NOMO-1 treated with dmso at 0.1 percent for 144 hours (cell line): ENCODE data around the gene RRBP1.

ENCODE experiments used
- DNase-seq: peaks from one replicate; lab custom pipeline; 2025; ENCODE audit not compliant: unreplicated experiment; lab: John Stamatoyannopoulos, UW

RRBP1 gene

DNA sequence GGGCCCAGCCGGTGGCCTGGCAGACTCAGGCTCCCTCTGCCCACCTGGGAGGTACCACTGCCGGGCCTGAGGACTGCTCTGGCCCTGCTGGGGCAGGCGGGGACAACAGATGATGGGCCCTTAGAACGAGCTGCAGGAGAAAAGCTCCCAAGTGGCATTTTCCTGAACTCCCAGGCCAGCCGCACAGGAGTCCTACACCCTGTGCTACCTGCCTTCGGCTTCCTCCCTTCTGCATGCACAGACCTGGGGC lies 70.8 kb downstream of the RRBP1 start:
- DNase-seq: no peak

DNA sequence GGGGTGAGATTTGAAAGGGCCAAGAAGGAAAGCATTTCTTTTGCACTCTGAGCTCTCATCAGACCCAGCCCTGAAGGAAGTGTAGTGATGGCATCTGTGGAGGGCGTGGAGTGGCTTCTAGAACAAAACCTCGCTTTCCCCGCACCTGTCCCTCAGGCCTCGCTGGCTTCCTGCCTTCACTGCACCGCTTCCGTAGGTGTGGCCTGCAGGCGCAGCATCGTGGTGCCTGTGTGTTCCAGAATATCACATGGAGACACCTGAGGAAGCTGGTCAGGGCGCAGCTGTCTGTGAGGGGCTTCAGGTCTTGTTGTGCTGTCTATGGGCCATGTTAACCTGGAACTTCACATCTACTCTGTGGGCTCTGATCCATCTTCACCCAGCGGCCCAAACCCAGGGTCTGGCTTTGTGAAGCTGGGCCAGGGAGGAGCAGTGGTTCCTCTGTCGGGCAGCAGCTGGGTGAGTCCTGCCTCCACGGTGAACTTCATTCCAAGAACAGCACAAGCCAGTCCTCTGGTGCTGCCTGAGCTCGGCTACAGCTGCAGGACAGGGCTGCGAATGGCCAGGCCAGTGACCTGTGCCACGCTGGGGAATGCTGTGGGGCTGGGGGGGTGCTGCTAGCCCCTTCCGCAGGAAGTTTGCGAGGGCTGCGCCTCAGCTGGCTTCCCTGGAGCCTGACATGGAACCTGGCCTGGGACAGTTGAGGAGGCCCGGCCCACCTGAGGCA lies 71.3 kb downstream of the RRBP1 start:
- DNase-seq: no peak

DNA sequence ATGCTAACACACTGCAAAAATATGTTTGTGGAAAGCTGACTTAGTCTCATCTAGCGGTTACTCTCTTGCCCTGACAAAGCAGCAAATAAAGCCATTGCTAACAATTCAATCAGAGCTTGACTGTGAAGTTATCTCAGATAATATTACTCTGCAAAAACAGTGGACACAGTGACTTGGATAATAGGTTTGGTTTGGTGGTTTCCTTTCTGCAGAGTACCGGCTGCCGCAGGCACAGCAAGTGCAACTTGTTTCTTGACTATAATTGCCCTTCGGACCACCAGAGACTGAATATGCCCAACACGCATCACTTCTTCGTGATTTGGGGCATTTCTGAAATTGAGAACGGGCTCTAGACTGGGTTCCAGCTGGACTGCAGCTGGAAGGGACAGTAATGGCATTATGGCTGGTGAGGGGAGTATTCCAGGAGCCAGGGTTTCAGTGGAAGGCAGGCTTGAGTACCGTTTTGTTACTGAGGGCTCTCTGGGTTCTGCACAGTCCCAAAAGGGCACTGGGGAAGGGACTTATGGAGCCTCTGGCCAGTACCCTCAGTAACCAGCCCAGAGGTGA lies 72.1 kb downstream of the RRBP1 start:
- DNase-seq: no peak

DNA sequence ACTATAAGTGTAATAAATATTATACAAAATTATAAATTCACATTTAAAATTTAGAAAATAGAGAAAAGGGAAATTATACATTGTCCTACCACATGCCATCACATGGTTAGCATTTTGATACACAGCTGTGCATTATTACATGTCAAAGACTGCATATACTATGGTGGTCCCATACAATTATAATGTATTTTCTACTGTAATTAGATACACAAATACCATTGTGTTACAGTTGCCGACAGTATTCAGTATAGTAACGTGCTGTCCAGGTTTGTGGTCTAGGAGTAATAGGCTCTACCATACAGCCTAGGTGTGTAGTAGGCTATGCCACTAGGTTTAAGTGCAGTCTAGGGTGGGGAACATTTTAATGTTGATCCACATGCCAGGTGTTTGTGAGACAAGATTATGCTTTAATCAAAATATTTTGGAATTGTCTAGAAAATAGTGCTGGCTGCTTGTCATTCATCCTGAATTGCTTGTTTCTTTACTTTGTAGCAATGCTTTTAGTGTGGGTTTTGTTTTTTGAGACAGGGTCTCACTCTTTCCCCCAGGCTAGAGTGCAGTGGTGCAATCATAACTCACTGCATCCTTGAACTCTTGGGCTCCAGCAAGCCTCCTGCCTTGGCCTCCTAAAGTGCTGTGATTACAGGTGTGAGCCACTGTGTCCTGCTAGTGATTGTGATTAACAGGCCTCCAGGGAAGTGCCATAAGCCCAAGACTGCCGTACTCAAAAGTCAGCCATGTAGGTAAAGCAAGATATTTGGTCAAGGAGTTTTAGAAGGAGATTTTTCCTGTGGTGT lies 73.1 kb downstream of the RRBP1 start:
- DNase-seq: no peak

DNA sequence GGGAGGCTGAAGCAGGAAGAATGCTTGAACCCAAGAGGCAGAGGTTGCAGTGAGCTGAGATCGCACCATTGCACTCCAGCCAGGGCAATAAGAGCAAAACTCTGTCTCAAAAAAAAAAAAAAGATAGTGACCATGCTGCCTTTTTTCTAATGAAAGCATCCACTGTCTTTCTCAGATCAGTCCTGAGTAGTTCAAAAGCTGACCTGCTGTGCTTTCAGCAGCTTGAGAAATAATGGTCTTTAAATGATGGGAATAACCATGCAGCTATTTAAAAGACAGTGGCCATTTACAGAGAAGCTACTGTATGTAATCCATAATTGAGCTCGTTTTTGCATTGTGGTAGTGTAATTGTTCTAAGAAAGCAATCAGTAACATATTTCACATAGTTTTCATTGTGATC lies 76.0 kb downstream of the RRBP1 start:
- DNase-seq: no peak

DNA sequence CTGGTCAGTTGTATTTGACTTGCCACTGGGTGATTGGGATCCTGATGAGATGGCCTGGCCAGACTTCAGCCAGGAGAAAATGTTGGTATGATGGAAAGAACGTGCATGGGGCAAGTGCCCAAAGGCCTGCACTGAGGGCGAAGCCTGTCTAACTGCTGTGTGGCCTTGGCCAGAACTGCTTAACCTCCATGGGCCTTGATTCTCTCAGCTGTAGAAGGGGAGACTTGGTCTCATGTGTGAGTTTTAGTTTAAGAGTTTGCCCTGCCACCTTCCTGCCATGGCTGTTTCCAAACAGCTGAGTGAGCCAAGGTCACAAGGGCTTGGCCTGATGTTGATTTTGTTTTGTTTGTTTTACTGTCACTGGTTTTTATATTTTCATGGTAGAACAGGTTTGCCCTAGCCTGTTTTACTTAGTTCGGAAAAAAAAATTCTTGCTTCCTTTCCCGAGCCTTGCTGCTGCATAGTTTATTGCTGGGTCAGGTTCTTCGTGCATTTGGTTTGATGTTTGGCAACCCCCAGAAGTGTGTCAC lies 76.8 kb downstream of the RRBP1 start:
- no peak for DNase-seq

DNA sequence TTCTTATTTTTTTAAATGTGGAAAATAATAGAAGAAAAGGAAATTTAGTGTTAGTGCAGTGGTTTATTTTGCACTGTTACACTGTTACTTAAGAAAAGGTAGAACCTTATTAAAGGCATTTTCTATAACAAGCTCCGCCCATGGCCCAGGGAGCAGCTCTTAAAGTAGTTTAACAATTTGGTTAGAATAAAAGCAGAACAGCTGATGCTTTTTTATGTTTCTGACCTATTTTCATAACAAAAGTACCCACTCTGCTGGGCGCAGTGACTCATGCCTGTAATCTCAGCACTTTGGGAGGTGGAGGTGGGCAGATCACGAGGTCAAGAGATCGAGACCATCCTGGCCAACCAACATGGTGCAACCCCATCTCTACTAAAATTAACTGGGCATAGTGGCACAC lies 79.5 kb downstream of the RRBP1 start:
- no peak for DNase-seq

DNA sequence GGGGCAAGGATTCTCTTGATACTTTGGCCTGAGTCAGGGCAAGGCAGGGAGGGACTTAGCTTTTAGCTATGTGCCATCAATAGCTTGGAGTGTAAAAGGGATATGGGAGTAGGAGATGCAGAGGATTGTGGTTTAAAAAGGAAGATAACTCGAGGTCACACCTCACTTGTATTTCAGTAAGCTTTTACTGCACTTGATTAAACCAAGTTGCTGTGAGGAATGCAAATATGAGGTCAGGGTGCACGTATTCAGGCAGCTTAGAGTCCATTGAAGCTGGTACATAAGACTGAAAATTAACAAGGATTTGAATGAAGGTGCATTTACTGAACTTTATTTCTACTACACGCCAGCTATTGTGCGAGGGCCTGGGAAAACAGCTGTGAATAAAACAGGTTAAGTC lies 80.1 kb downstream of the RRBP1 start:
- DNase-seq: no peak

DNA sequence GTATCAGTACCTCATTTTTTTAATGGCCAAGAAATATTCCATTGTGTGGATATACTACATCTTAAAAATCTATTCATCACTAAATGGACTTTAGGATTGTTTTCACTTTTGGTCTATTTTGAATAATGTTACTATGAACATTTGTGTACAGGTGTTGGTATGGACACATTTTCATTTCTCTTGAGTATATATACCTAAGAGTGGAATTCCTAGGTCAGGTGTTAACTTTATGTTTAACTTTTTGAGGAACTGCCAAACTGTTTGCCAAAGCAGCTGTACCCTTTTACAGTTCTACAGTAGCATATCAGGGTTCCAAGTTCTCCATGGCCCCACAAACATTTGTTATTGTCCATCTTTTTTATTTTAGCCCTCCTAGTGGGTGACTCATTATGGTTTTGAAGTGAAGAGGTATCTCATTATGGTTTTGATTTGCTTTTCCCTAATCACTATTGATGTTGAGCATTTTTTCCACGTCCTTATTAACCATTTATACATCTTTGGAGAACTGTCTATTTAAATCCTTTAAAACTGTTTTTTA lies 84.0 kb downstream of the RRBP1 start:
- DNase-seq: no peak

DNA sequence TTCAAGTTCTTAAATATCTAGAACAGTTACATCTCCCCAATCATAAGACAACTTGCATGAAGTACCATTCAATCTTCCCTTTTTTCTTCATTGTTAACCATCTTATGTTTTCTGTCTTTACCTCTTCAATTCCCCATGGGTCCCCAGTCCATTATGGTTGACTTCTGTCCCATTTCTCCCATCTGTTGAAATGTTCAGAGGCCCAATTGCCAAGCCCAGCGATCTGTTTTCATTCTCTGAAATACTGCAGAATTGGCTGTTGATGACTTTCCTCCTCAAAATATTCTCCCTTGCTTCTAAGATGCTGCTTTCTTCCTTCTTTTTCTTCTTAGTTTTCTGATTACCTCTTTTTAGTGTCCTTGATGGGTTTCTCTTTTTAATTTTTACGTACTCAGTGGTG lies 86.2 kb downstream of the RRBP1 start:
- no peak for DNase-seq

DNA sequence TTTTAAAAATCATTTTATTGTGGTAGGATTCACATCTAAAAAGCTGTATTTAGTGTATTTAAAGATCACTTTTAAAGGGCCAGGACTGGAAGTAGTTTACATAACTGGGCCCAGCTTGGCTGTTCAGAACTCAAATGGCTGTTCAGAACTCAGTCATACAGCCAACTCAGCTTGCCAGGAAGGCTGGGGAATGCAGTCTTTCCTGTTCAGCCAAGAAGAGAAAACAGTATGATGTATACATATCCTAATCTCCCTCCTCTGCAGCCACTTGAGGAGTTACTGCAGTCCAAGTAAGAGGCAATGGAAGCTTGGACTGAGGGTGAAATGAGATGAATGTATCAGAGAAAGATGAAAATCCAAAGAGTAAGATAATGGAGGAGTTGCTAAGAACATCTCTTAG lies 87.6 kb downstream of the RRBP1 start:
- no peak for DNase-seq

DNA sequence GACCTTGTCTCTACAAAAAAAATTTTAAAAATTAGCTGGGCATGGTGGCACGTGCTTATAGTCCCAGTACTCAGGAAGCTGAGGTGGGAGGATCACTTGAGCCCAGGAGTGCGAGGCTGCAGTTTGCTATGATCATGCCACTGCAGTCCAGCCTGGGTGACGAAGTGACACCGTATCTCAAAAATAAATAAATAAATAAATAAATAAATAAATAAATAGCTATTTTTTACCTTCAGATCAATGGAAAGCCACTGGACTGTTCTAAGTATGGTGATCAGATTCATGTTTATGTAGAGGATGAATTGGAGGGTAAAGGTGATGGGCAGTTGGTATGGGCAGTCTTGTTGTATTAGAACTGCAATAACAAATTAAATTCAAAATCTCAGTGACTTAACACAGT lies 88.1 kb downstream of the RRBP1 start:
- no peak for DNase-seq

DNA sequence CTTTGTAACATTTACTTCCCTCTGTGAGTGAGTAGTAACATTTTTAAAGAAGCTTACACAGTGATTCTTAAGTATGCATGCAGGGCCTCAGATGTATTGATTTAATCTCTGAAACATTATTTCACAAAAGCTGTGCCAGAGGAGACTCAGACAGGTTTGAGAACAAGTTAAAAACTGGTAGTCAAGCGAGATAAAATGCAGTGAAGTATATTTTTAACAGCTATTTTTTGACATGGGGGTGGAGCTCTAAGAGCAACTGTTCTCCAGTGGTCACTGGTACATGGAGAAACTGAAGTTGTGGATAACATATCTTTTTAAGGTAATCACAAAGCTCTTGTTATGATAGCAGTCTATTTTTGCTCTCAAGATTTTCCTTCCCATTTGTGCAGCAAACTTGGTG lies 91.8 kb downstream of the RRBP1 start:
- DNase-seq: no peak

DNA sequence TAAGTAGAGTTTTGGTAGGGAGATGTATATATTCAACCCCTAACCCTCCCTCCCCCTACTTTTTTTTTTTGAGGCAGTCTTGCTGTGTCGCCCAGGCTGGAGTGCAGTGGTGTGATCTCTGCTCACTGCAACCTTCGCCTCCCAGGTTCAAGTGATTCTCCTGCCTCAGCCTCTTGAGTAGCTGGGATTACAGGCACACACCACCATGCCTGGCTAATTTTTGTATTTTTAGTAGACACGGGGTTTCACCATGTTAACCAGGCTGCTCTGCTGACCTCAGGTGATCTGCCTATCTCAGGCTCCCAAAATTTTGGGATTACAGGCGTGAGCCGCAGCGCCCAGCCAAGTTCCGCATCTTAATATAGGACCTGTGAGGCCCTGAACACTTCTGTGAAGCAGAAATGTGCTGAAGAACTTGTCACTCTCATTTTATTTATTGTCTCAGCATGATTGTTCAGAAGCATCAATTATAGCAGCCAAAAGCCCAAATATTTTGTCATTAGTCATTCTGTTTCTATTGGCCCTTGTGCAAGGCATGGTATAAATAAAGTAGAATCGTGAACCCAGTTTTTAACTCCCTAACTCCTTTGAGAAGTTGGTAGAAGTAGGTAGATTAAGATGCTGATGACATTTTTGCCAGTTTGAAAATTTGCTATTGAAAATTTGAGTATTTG lies 92.7 kb downstream of the RRBP1 start:
- DNase-seq: no peak

DNA sequence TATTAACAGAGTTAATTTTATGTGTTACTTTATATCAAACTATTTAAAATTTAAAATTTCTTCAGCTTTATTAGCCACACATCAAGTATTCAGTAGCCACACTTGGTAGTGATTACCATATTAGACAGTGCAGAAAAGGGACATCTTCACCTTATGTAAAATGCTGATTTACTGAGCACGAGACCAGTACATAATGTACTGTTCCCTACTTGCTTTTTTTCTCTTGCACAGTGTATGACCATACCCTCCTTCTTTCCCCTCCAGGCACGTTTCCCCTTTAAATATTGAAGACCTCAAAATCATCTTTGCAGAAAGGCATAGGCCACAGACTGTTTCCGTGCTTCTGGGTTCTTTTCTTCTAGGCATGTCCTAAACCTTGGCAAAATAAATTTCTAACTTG lies 94.2 kb downstream of the RRBP1 start:
- DNase-seq: no peak

DNA sequence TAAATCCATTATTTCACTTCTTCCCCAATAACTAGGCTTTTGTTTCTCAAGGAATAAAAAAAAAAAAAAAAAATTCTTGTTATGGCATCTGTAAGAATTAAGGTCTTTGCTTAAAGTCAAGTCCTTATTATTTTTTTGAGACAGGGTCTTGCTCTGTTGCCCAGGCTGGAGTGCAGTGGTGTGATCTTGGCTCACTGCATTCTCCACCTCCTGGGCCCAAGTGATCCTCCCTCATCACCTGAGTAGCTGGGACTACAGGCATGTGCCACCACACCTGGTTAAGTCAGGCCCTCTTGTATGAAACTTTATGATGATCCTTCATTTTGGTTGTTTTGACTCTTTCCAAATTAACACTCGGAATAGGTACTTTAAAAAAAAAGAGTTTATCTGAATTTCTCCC lies 94.9 kb downstream of the RRBP1 start:
- no peak for DNase-seq

DNA sequence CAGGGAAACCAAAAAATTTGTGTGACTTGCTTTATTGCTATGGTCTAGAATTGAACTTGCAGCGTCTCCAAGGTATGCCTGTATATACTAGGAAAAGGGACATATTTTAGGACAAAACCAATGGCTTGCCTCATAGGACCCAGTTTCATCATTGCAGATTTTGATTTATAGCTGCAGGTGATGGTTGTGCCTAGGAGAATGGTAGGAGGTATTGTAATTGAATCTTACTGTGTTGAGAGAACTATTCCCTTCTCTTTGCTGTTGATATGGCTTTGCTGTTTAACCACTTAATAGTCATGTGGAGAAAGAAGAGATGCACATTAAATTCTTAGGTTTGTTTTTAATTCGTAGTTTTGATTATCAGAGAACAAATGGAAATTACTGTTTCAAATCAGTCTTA lies 95.8 kb downstream of the RRBP1 start:
- no peak for DNase-seq

DNA sequence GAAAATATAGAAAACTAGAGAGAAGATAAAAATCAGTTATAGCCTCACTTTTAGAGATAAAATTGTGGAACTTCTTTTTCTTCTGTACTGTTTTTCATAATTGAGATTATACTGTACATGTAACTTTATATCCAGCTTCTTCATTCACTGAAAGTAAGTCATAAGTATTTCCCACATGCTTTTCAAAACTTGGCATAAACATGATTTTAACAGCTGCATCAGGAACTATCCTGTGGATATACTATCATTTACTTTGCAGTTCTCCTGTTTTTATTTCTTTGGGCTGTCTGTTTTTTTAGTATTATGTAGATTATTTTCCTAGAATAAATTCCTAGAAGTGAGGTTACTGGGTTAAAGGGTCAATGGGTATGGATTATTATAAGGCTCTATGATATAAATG lies 97.4 kb downstream of the RRBP1 start:
- no peak for DNase-seq

DNA sequence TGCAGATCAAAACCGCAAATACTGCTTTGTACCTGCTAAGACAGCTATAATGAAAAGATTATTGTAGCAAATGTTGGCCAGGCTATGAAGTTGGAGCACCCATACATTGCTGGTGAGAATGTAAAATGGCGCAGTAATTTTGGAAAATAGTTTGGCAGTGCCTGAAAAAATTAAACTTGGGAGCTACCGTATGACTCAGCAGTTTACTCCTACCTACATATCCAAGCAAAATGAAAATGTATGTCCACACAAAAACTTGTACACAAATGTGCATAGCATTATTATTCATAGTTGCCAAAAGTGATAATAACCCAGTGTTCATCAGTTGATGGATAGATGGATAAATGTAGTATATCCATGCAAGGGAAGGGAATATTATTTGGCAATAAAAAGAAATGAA lies 98.9 kb downstream of the RRBP1 start:
- DNase-seq: no peak

DNA sequence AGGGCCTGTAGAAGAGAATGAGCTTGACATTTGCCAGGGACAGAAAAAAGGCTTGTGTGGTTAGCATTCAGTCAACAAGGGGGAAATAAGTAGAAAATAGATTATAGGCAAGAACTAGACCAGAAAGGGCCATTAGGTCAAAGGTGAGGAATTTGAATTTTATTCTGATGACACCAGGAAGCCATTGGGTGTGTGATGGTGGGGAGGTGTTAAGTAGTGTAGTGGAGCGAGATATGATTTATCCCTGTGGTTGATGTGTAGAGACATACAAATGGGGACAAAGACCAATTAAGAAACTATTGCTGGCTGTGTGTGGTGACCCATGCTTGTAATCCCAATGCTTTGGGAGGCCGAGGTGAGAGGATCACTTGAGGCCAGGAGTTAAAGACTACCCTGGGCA lies 101.1 kb downstream of the RRBP1 start:
- no peak for DNase-seq

DNA sequence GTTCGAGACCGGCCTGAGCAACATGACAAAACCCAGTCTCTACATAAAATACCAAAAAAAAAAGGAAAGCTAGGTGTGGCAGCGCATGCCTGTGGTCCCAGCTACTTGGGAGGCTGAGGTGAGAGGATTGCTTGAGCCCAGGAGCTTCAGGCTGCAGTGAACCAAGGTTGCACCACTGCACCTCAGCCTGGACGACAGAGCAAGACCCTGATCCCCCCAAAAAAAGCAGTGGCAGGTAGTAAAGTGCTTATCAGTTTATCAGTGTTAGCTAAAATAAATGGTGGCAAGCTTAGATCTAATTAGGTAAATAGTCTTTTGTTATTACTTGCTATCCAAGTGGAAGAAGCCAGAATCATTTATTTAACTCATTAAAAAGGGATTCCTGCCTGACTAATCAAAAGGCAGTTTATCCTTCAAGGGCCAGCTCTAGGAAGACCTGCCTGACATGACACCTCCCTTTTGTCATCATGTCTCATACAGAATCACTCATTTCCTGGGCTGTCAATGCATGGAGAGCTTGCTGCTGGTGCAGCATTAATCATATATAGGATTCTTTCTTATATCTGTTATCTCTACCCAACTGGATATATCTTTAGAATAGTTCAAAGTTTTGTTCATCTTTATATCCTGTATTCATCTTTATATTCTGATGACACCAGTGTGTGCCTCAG lies 102.5 kb downstream of the RRBP1 start:
- no peak for DNase-seq
